K562 (cell line): ENCODE measurements around the gene RORB.

ENCODE experiments used
- ATF4 ChIP-seq: fragments of 450-650 bp; formaldehyde crosslinking; IDR thresholded peaks from 2 replicates; pipeline ENCODE4 v1.4.0; 2022; ENCODE audit warnings: mild to moderate bottlenecking, moderate library complexity
- PHB2 ChIP-seq: fragments of 450-650 bp; IDR thresholded peaks from 2 replicates; pipeline ENCODE4 v1.6.1; 2017; ENCODE audit warnings: low read depth
- ZNF512 ChIP-seq: IDR thresholded peaks from 2 replicates; pipeline ENCODE4 v1.6.1; 2016; ENCODE audit warnings: missing genetic modification characterization, missing compliant biosample characterization

- TF ChIP-seq ATF4 (CRISPR knock-in tag) = no peak
- TF ChIP-seq ZNF512 (tag) = no peak
- TF ChIP-seq PHB2 = no peak
These were observed 148.0 kb downstream of the RORB start for GRCh38 chr9:74645007-74645639.
